Ovary (tissue), 9 donors: ENCODE data around the gene ADRA2C. TPM values are rescaled to one million over a fixed set of nuclear protein-coding genes. Genes with fewer than 3 reads are reported as not detected.

Source experiments
- DNase-seq, 5 donors: peaks; one replicate each; pipeline ENCODE4 v3.0.0-alpha.2; 2019 to 2020
- H3K27ac ChIP-seq, 2 donors: fragments of 200-600 bp; one replicate each; pipeline versions ENCODE4 v1.5.1 to v1.8.0; 2019 to 2022
- H3K27me3 ChIP-seq: fragments of 200-600 bp; one replicate; pipeline ENCODE4 v1.8.0; 2022
- H3K36me3 ChIP-seq: fragments of 200-600 bp; sonication (generic); one replicate; pipeline ENCODE4 v1.5.1; 2019
- H3K4me1 ChIP-seq: one replicate; pipeline ENCODE4 v1.8.1; 2013; ENCODE audit warnings: mild to moderate bottlenecking, moderate library complexity; ENCODE audit not compliant: insufficient read depth
- H3K4me3 ChIP-seq: fragments of 200-600 bp; sonication (generic); one replicate; pipeline ENCODE4 v1.5.1; 2017
- H3K9me3 ChIP-seq, 2 donors: fragments of 200-600 bp in 1 of 2; sonication (generic) in 1 of 2; one replicate each; pipeline versions ENCODE4 v1.5.1 to v1.8.1; 2013 to 2019; ENCODE audit warnings: mild to moderate bottlenecking in 1 of 2, moderate library complexity in 1 of 2
- EP300 ChIP-seq: sonication (generic); formaldehyde crosslinking; IDR thresholded peaks from one replicate; pipeline ENCODE4 v1.6.1; 2017; ENCODE audit warnings: antibody characterized with exemption
- POLR2A ChIP-seq: fragments of 450-650 bp; IDR thresholded peaks from one replicate; pipeline ENCODE4 v1.6.1; 2017; ENCODE audit warnings: antibody characterized with exemption, mild to moderate bottlenecking, moderate library complexity
- whole genome bisulfite sequencing, 3 donors: extraction: QIAGEN DNeasy Blood & Tissue Kit in 1 of 3; methylation state at CpG; one replicate each; pipeline versions ENCODE4 v1.1.5 to v1.1.7; 2013 to 2017; 5-methylcytosine and 5-hydroxymethylcytosine counted together
- intact Hi-C, 4 donors: fragments of 100-400 bp; cut with DNase I; formaldehyde crosslinking; loops; one replicate each; pipeline versions ENCODE4 v1.11.0 to v1.15.1; 2022 to 2023
- polyA plus RNA-seq, 2 donors: library from polyadenylated mRNA; stranded (reverse); fragments of 200-250 nt in 1 of 2; fragments of 350-450 nt in 1 of 2; fragmentation: Illumina TruSeq in 1 of 2; extraction: RNeasy Lipid Tissue Mini Kit (QIAGEN cat#74804) in 1 of 2; gene quantifications; one replicate each; pipeline ENCODE4 v1.2.3, GENCODE V29; 2013 to 2014
- total RNA-seq, 7 donors: library from RNA; depleted of rRNA in 2 of 7; stranded (reverse); fragments of >200 nt in 2 of 7; fragmentation: NEBNext Ultra II Directional in 3 of 7; extraction: Animal tissue kit (Norgen Biotek cat#: 25700) in 3 of 7; gene quantifications; one replicate each; pipeline versions ENCODE4 v1.1.0 to v1.2.4, GENCODE V29; 2016 to 2023
- TF ChIP-seq, protein P1 (sequence below), 3 donors: fragments of 450-650 bp in 2 of 3; fragments of 200-600 bp in 1 of 3; IDR thresholded peaks; one replicate each; pipeline versions ENCODE4 v1.5.1 to v1.8.0; 2016 to 2022; ENCODE audit warnings: antibody characterized with exemption in 3 of 3, mild to moderate bottlenecking in 1 of 3
- donor health status: DM: no; HTN: no; CAD: no; lungs with moderate emphysema.
- donor health status: DM: no; HTN: no; CAD: no.
- donor health status: Bipolar disorder and iron deficiency.
- donor health status: DM: yes; HTN: yes; CAD: no.
- donor health status: DM: no; HTN: no; CAD: no.
- donor health status: DM: yes; HTN: yes; CAD: no.

Gene ADRA2C
- total and polyA plus RNA-seq, 9 donors = 0.35 to 15.1 (median 4.2) TPM

GRCh38 chr4:3730422-3731190 is 35.6 kb upstream of the ADRA2C start:
- no peak overlapping the region for H3K27ac ChIP-seq
- H3K4me1 ChIP-seq = no peaks in the 10 kb centered on the region
- no peaks in the 10 kb centered on the region for H3K36me3 ChIP-seq
- H3K27me3 ChIP-seq = no peaks in the 10 kb centered on the region
- H3K4me3 ChIP-seq = no peak overlapping the region
- WGBS, 3 donors = 73 to 85% (median 76%) methylated on average over 14 to 17 of the region's 17 CpGs
- TF ChIP-seq EP300 (no peak), POLR2A (no peak)
- TF ChIP-seq, protein P1, sequence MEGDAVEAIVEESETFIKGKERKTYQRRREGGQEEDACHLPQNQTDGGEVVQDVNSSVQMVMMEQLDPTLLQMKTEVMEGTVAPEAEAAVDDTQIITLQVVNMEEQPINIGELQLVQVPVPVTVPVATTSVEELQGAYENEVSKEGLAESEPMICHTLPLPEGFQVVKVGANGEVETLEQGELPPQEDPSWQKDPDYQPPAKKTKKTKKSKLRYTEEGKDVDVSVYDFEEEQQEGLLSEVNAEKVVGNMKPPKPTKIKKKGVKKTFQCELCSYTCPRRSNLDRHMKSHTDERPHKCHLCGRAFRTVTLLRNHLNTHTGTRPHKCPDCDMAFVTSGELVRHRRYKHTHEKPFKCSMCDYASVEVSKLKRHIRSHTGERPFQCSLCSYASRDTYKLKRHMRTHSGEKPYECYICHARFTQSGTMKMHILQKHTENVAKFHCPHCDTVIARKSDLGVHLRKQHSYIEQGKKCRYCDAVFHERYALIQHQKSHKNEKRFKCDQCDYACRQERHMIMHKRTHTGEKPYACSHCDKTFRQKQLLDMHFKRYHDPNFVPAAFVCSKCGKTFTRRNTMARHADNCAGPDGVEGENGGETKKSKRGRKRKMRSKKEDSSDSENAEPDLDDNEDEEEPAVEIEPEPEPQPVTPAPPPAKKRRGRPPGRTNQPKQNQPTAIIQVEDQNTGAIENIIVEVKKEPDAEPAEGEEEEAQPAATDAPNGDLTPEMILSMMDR (IDR thresholded peaks at IDR 0.05) = no peak
- intact Hi-C loops = no loop called here
- DNase-seq = no peak
- H3K9me3 ChIP-seq = no peaks in the 10 kb centered on the region

DNA sequence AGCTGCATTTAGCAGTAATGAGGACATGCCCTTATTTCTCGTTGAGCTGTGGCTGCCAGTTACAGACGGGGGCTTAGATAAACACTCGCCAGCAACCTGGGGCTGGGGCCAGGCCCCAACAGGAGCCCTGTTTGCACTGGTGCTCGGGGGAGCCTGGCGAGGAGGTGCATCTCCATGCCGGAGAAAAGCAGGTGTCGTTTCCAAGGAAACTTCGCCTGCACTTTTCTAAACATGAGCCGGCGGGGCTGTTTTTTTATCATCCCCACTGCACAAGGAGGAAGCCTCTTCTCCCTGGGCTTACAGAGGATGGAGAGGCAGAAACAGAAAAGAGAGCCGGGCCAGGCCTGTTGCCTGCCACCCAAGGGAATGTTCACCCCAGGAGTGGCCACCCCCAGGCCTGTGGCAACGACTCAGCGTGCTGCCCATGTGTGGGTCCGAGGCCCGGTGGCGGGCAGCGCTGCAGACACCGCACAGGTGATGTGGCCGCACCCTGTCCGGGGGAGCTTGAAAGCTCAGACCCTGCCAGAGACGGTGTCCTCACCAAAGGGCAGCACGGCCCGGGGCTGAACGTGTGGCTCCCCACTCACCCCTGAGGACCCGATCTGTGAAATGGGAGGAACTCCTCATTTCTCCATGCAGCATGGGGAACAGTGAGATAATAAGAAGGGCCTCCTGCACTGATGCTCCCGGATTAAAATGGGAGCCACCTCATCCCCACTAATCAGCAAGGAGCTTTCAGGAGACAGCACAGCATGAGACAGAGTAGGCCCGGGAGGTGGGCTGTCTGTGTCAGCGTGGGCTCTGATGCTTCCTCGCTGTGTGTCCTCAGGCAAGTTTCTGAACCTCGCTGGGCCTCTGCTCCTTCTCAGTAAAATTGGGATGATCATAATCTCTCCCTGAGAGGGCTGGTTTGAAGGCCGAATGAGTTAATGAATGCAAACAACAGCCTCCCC is 33.8 kb upstream of the ADRA2C start:
- no peak for DNase-seq
- 76 to 83% (median 83%) methylated on average over 31 of the region's 31 CpGs for WGBS, 3 donors
- H3K27me3 ChIP-seq = no peaks in the 10 kb centered on the region
- H3K9me3 ChIP-seq = no peaks in the 10 kb centered on the region
- no peaks in the 10 kb centered on the region for H3K36me3 ChIP-seq
- H3K27ac ChIP-seq = no peak overlapping the region
- intact Hi-C loops = no loop called here
- TF ChIP-seq EP300 (no peak), POLR2A (no peak)
- TF ChIP-seq, protein P1 (IDR thresholded peaks at IDR 0.05) = no peak
- no peaks in the 10 kb centered on the region for H3K4me1 ChIP-seq
- H3K4me3 ChIP-seq = no peak overlapping the region

- 46 to 56% (median 52%) methylated on average over 6 to 9 of the region's 9 CpGs for WGBS, 3 donors
- no peaks in the 10 kb centered on the region for H3K4me1 ChIP-seq
- no peak for TF ChIP-seq EP300
- no peak for TF ChIP-seq POLR2A
- TF ChIP-seq, protein P1 (IDR thresholded peaks at IDR 0.05) = no peak
- H3K4me3 ChIP-seq = no peak overlapping the region
- H3K36me3 ChIP-seq = no peaks in the 10 kb centered on the region
- intact Hi-C loops = no loop called here
- no peak overlapping the region for H3K27ac ChIP-seq
- no peaks in the 10 kb centered on the region for H3K27me3 ChIP-seq
- DNase-seq = no peak
- H3K9me3 ChIP-seq = no peaks in the 10 kb centered on the region
Measured at GRCh38 chr4:3733195-3733594, 33.0 kb upstream of the ADRA2C start.

DNA sequence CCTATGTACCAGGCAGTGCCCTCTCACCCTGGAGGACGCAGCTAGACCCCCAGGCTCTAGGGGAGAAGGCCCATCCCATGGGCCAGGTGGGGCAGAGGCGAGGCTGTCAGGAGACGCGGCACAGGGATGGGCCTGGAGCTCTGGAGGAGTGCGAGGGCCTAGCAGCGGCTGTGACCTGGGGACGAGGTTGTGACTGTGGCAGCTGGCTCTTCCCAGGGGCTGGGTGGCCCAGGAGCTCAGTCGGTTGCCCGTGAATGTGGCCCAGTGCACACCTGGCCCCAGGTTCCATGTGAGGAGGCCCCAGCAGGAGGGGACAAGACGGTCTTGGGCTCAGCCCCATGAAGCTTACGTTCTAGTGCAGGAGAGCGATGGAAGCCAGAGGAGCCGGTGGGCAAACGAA is 31.0 kb upstream of the ADRA2C start:
- WGBS, 3 donors = 89 to 94% (median 91%) methylated on average over 13 to 14 of the region's 14 CpGs
- TF ChIP-seq EP300 = no peak

More for the DNA sequence above, 31.0 kb upstream of the ADRA2C start:
- no peaks in the 10 kb centered on the region for H3K36me3 ChIP-seq
- no peaks in the 10 kb centered on the region for H3K4me1 ChIP-seq
- H3K9me3 ChIP-seq = no peaks in the 10 kb centered on the region
- no peak overlapping the region for H3K27ac ChIP-seq
- H3K27me3 ChIP-seq = no peaks in the 10 kb centered on the region
- H3K4me3 ChIP-seq = no peak overlapping the region
- no peak for DNase-seq
- intact Hi-C loops = no loop called here
